ENCODE measurements around the gene ASPRV1. TPM values are rescaled to one million over a fixed set of nuclear protein-coding genes. Genes with fewer than 3 reads are reported as not detected.

The ASPRV1 gene
- total and polyA plus RNA-seq, 2 donors (not counting 3 experiments of a cell fraction or from before 2014, with no cell fraction given) = 0.15 to 0.22 TPM

DNA sequence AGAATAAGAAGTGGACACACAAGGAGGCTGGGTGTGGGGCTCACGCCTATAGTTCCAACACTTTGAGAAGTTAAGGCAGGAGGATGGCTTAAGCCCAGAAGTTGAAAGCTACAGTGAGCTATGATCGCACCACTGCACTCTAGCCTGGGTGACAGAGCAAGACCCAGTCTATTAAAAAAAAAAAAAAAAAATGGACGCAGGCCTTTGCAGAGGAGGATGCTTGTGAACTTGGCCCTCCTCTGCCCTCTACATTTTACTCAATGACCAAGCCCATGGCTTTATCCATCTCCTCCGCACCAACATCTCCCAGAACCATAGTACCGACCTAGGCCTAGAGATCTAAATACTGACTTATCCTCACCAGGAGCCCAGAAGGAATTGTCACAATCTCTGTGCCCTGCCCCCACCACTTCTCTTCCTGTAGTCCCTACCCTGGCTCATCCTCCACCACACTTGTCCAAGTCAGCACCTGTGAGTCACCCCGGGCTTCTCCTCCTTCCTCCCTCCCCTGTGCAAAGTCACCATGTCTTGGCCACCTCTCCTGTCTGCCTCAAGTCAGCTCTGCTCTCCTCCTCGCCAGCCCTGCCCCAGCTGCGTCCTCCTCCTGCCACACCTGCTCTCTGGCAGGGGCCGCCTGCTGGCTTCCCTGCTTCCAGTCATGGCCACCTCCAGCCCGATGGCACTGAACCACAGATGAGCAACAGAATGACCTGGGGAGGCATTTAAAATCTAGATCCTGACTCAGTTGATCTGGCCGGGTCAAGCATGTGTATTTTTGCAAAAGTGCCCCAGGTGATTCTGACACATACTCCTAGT lies 35.8 kb upstream of the ASPRV1 start:
- no peak for FAIRE-seq
- DNase-seq (ENCODE audit: low read depth, low spot score) = no peak
- Histone ChIP-seq H3K9me1 (replicated peaks; ENCODE audit: control insufficient read depth, extremely low read depth, insufficient read depth, low read length) (no peaks in the 10 kb centered on the region), H3K79me2 (ENCODE audit: control insufficient read depth, insufficient read depth, low read length) (no peaks in the 10 kb centered on the region), H3K4me2 (ENCODE audit: insufficient read depth, low read length) (no peak overlapping the region), H3K27me3 (ENCODE audit: control insufficient read depth in 2 of 2, insufficient read depth in 2 of 2, low read length in 2 of 2) (no peaks in the 10 kb centered on the region), H3K9me3 (replicated peaks; ENCODE audit: control insufficient read depth, insufficient read depth, low read length) (no peaks in the 10 kb centered on the region), H3K9ac (replicated peaks; ENCODE audit: extremely low read depth, insufficient read depth, low read length) (no peak overlapping the region), H3K36me3 (ENCODE audit: control insufficient read depth in 2 of 2, extremely low read depth in 1 of 2, insufficient read depth in 2 of 2, low read length in 2 of 2) (no peaks in the 10 kb centered on the region), H2AFZ (ENCODE audit: low read depth, low read length) (no peak overlapping the region), H4K20me1 (replicated peaks; ENCODE audit: control insufficient read depth, extremely low read depth, insufficient read depth, low read length) (no peaks in the 10 kb centered on the region), H3K4me1 (ENCODE audit: control insufficient read depth, extremely low read depth, insufficient read depth, low read length) (no peaks in the 10 kb centered on the region), H3K27ac (ENCODE audit: insufficient read depth, low read depth, low read length) (no peak overlapping the region), H3K4me3 (replicated peaks in 1 of 3; ENCODE audit: insufficient read depth in 1 of 3, low read depth in 1 of 3, low read length in 3 of 3) (no peak overlapping the region)
- ChIA-PET POLR2A (no interaction called here), CTCF (no interaction called here)
- dilution Hi-C loops (cut with MboI; ENCODE audit: extremely low pct_ligation_motif_present, low sequenced_read_pairs) (no loop called here), intact Hi-C loops (cut with micrococcal nuclease) (no loop called here)
- TF ChIP-seq EZH2 (IDR thresholded peaks at IDR 0.05; ENCODE audit: borderline replicate concordance, low read depth, low read length, severe bottlenecking) (no peak), MYC (IDR thresholded peaks at IDR 0.05; ENCODE audit: low read depth, low read length) (no peak), JUN (IDR thresholded peaks at IDR 0.05; ENCODE audit: borderline replicate concordance, insufficient read depth, insufficient read length, low read depth) (no peak), POLR2AphosphoS5 (IDR thresholded peaks at IDR 0.05; ENCODE audit: insufficient read depth, low read depth, low read length) (no peak), FOS (IDR thresholded peaks at IDR 0.05; ENCODE audit: borderline replicate concordance, insufficient read depth, low read length) (no peak), GATA2 (IDR thresholded peaks at IDR 0.05; ENCODE audit: insufficient read depth, insufficient read length, low read depth, low read length) (no peak), POLR2A (IDR thresholded peaks at IDR 0.05; ENCODE audit: low read depth, low read length) (no peak)
- TF ChIP-seq, protein P1, sequence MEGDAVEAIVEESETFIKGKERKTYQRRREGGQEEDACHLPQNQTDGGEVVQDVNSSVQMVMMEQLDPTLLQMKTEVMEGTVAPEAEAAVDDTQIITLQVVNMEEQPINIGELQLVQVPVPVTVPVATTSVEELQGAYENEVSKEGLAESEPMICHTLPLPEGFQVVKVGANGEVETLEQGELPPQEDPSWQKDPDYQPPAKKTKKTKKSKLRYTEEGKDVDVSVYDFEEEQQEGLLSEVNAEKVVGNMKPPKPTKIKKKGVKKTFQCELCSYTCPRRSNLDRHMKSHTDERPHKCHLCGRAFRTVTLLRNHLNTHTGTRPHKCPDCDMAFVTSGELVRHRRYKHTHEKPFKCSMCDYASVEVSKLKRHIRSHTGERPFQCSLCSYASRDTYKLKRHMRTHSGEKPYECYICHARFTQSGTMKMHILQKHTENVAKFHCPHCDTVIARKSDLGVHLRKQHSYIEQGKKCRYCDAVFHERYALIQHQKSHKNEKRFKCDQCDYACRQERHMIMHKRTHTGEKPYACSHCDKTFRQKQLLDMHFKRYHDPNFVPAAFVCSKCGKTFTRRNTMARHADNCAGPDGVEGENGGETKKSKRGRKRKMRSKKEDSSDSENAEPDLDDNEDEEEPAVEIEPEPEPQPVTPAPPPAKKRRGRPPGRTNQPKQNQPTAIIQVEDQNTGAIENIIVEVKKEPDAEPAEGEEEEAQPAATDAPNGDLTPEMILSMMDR (IDR thresholded peaks at IDR 0.05; ENCODE audit: extremely low read depth in 1 of 2, insufficient read depth in 1 of 2, low read depth in 1 of 2, low read length in 2 of 2) = no peak
- no TSS peak for BruUV-seq (replicated peaks)

Data from endothelial cell of umbilical vein (primary cell).